A549 (cell line): ENCODE data around the gene GRPR. TPM values are rescaled to one million over a fixed set of nuclear protein-coding genes. Genes with fewer than 3 reads are reported as not detected.
A peak's percentile ranks its signal among the peaks of the same experiment; 100 is the strongest.

Experiments
- ATAC-seq, 2 experiments: fragments of 200-7000 bp in 1 of 2; fragments of >200 bp in 1 of 2; cut with Nextera tagmentation in 1 of 2; cut with Tn5 transposase in 1 of 2; 3 replicates each; pipeline versions ENCODE4 v1.8.0 to v1.9.1; 2018 to 2020; ENCODE audit warnings: mild to moderate bottlenecking in 1 of 2, moderate library complexity in 1 of 2
- CTCF ChIA-PET: fragments of 300-600 bp; sonication (Branson Sonifier 250); formaldehyde crosslinking; extraction: SDS; loops from one replicate; lab custom pipeline; 2021; ENCODE audit warnings: antibody characterized with exemption, inconsistent platforms; lab: Yijun Ruan, JAX
- POLR2A ChIA-PET: fragments of 350-600 bp; formaldehyde crosslinking; extraction: SDS; loops from one replicate; lab custom pipeline; 2021; ENCODE audit warnings: antibody characterized with exemption, inconsistent platforms; lab: Yijun Ruan, JAX
- DNase-seq, 2 experiments: peaks; one replicate each; pipeline versions ENCODE4 v3.0.0 to v3.0.0-alpha.2; 2011 to 2016; ENCODE audit warnings: low read depth in 1 of 2, low spot score in 1 of 2
- FAIRE-seq: peaks from 2 replicates; lab custom pipeline; 2011; peaks lifted over from hg19 to GRCh38; lab: Jason Lieb, UNC
- H3K27ac ChIP-seq, 2 experiments: fragments of >200 bp; sonication (Bioruptor Twin); formaldehyde crosslinking; 3 replicates each; pipeline ENCODE4 v1.5.1; 2016 to 2017
- H3K4me1 ChIP-seq: fragments of >200 bp; sonication (Bioruptor Twin); formaldehyde crosslinking; 3 replicates; pipeline ENCODE4 v1.6.1; 2016
- H3K4me2 ChIP-seq: fragments of >200 bp; sonication (Bioruptor Twin); formaldehyde crosslinking; 3 replicates; pipeline ENCODE4 v1.6.1; 2016
- H3K4me3 ChIP-seq: fragments of >200 bp; sonication (Bioruptor Twin); formaldehyde crosslinking; 3 replicates; pipeline ENCODE4 v1.5.1; 2016
- H3K9me3 ChIP-seq: fragments of >200 bp; sonication (Bioruptor Twin); formaldehyde crosslinking; 3 replicates; pipeline ENCODE4 v1.6.1; 2016
- CBX2 ChIP-seq: fragments of 200-600 bp; sonication (generic); IDR thresholded peaks from 2 replicates; pipeline ENCODE4 v1.6.1; 2016; ENCODE audit warnings: low read depth, mild to moderate bottlenecking, borderline replicate concordance
- CBX8 ChIP-seq: fragments of 200-600 bp; sonication (generic); IDR thresholded peaks from 2 replicates; pipeline ENCODE4 v1.6.1; 2016
- CEBPB ChIP-seq, 2 experiments: fragments of >200 bp in 1 of 2; sonication (Bioruptor Twin) in 1 of 2; formaldehyde crosslinking in 1 of 2; IDR thresholded peaks; 2 replicates each; pipeline ENCODE4 v1.6.1; 2012 to 2016
- E2F6 ChIP-seq: IDR thresholded peaks from 2 replicates; pipeline ENCODE4 v1.6.1; 2012; ENCODE audit warnings: low read depth, borderline replicate concordance
- EHMT2 ChIP-seq: fragments of 200-600 bp; sonication (generic); IDR thresholded peaks from 2 replicates; pipeline ENCODE4 v1.6.1; 2016; ENCODE audit warnings: antibody characterized with exemption, low read depth, mild to moderate bottlenecking, moderate library complexity
- EP300 ChIP-seq, 2 experiments: fragments of >200 bp; sonication (Bioruptor Twin); formaldehyde crosslinking; IDR thresholded peaks; 2 replicates in 1 of 2; 3 replicates in 1 of 2; pipeline ENCODE4 v1.6.1; 2016 to 2017
- FOSL2 ChIP-seq, 2 experiments: fragments of 450-650 bp in 1 of 2; fragments of >200 bp in 1 of 2; sonication (Bioruptor Twin) in 1 of 2; formaldehyde crosslinking; IDR thresholded peaks; 2 replicates each; pipeline versions ENCODE4 v1.5.0 to v1.6.1; 2016 to 2020; ENCODE audit warnings: mild to moderate bottlenecking in 1 of 2, moderate library complexity in 1 of 2
- FOXS1 ChIP-seq: fragments of 250-450 bp; sonication (Bioruptor Pico); IDR thresholded peaks from 2 replicates; pipeline ENCODE4 v1.5.0; 2020; ENCODE audit warnings: mild to moderate bottlenecking, moderate library complexity
- HMGXB4 ChIP-seq: fragments of 250-450 bp; sonication (Bioruptor Pico); IDR thresholded peaks from 2 replicates; pipeline ENCODE4 v1.5.0; 2021; ENCODE audit warnings: mild to moderate bottlenecking, moderate library complexity, borderline replicate concordance
- HOXB5 ChIP-seq: fragments of 250-450 bp; sonication (Bioruptor Pico); IDR thresholded peaks from 2 replicates; pipeline ENCODE4 v1.5.0; 2020; ENCODE audit warnings: mild to moderate bottlenecking, moderate library complexity
- JUNB ChIP-seq: fragments of >200 bp; sonication (Bioruptor Twin); formaldehyde crosslinking; IDR thresholded peaks from 2 replicates; pipeline ENCODE4 v1.6.1; 2016
- MYC ChIP-seq: IDR thresholded peaks from 2 replicates; pipeline ENCODE4 v1.6.1; 2012; ENCODE audit warnings: mild to moderate bottlenecking, inconsistent platforms, low read length, improper control_type of control experiment, borderline replicate concordance
- NPAS2 ChIP-seq: fragments of 250-450 bp; sonication (Bioruptor Pico); IDR thresholded peaks from 2 replicates; pipeline ENCODE4 v1.8.0; 2022; ENCODE audit warnings: mild to moderate bottlenecking, moderate library complexity, borderline replicate concordance
- NR3C1 ChIP-seq: fragments of >200 bp; sonication (Bioruptor Twin); formaldehyde crosslinking; IDR thresholded peaks from 3 replicates; pipeline ENCODE4 v1.6.1; 2017
- PBX3 ChIP-seq: IDR thresholded peaks from 2 replicates; pipeline ENCODE4 v1.6.1; 2012
- PHF8 ChIP-seq: fragments of 200-600 bp; sonication (generic); IDR thresholded peaks from 2 replicates; pipeline ENCODE4 v1.6.1; 2016; ENCODE audit warnings: low read depth, mild to moderate bottlenecking, antibody characterized with exemption, moderate library complexity, borderline replicate concordance
- POLR2AphosphoS2 ChIP-seq: conservative IDR thresholded peaks from 2 replicates; pipeline ENCODE4 v1.6.1; 2012; ENCODE audit warnings: low read length, improper control_type of control experiment, inconsistent platforms
- RAD21 ChIP-seq, 2 experiments: fragments of >200 bp in 1 of 2; sonication (Bioruptor Twin) in 1 of 2; formaldehyde crosslinking in 1 of 2; IDR thresholded peaks in 1 of 2; conservative IDR thresholded peaks in 1 of 2; 2 replicates in 1 of 2; 3 replicates in 1 of 2; pipeline ENCODE4 v1.6.1; 2012 to 2018; ENCODE audit warnings: inconsistent platforms in 1 of 2
- RARB ChIP-seq: fragments of 250-450 bp; sonication (Bioruptor Pico); IDR thresholded peaks from 2 replicates; pipeline ENCODE4 v1.8.0; 2021; ENCODE audit warnings: mild to moderate bottlenecking, moderate library complexity
- REST ChIP-seq: fragments of 200-600 bp; sonication (generic); IDR thresholded peaks from 2 replicates; pipeline ENCODE4 v1.6.1; 2016; ENCODE audit warnings: antibody characterized with exemption, mild to moderate bottlenecking, moderate library complexity
- RNF2 ChIP-seq: fragments of 200-600 bp; sonication (generic); IDR thresholded peaks from 2 replicates; pipeline ENCODE4 v1.6.1; 2016; ENCODE audit warnings: low read depth, mild to moderate bottlenecking, antibody characterized with exemption, moderate library complexity, borderline replicate concordance
- SMC3 ChIP-seq: fragments of >200 bp; sonication (Bioruptor Twin); formaldehyde crosslinking; IDR thresholded peaks from 3 replicates; pipeline ENCODE4 v1.6.1; 2018; ENCODE audit warnings: inconsistent platforms
- USF2 ChIP-seq: fragments of 450-650 bp; IDR thresholded peaks from 2 replicates; pipeline ENCODE4 v1.6.1; 2014; ENCODE audit warnings: antibody characterized with exemption
- ZFP36 ChIP-seq: fragments of 450-650 bp; IDR thresholded peaks from 2 replicates; pipeline ENCODE4 v1.6.1; 2014; ENCODE audit warnings: borderline replicate concordance; ENCODE audit not compliant: partially characterized antibody
- polyA plus RNA-seq, 4 experiments: library from polyadenylated mRNA; depleted of rRNA in 3 of 4; stranded (reverse); fragments of >200 nt; fragmentation: RNase III in 1 of 4; extraction: RNeasy Plus Mini Kit Qiagen cat#74134 plus additional on column Dnase treatment in 1 of 4; gene quantifications; 2 replicates in 3 of 4; 3 replicates in 1 of 4; pipeline ENCODE4 v1.2.3, GENCODE V29; 2011 to 2017

The GRPR gene
- polyA plus RNA-seq, 2 of the 4 experiments (the other 2 are of a cell fraction), result 0.04 to 0.06 TPM

GRCh38 chrX:16141422-16142245 is 18.3 kb downstream of the GRPR start (continued):
- TF ChIP-seq REST, result no peak
- no peak for TF ChIP-seq E2F6
- TF ChIP-seq HMGXB4 (CRISPR knock-in tag), result no peak
- TF ChIP-seq NPAS2 (CRISPR knock-in tag), result no peak
- no peak for TF ChIP-seq RARB (CRISPR knock-in tag)
- TF ChIP-seq, all 56 proteins: peak for 0

- Histone ChIP-seq H3K4me3 (no peak overlapping the region), H3K4me1 (no peaks in the 10 kb centered on the region), H3K4me2 (no peak overlapping the region), H3K9me3 (no peaks in the 10 kb centered on the region), H3K27ac (no peak overlapping the region)
- CTCF ChIA-PET, result interaction anchor here (1.0 kb wide), 1 partner anchor 19 kb away, joined by 4 read pairs; the partner anchor contains the start of gene GRPR
- FAIRE-seq, result peak; percentile 18
- POLR2A ChIA-PET, result no interaction called here
- DNase-seq, result no peak
- no peak for TF ChIP-seq NPAS2 (CRISPR knock-in tag)
- TF ChIP-seq PBX3, result no peak
- no peak for TF ChIP-seq EP300 (IDR thresholded peaks at IDR 0.05)
- no peak for TF ChIP-seq MYC
- no peak for TF ChIP-seq CBX2
- TF ChIP-seq FOXS1, result no peak
- no peak for TF ChIP-seq ZFP36
- ATAC-seq, result no peak
These were observed 18.8 kb downstream of the GRPR start for GRCh38 chrX:16142246-16142558.

- Histone ChIP-seq H3K4me1 (no peaks in the 10 kb centered on the region), H3K27ac (no peak overlapping the region), H3K4me3 (no peak overlapping the region), H3K9me3 (no peaks in the 10 kb centered on the region), H3K4me2 (no peak overlapping the region)
- FAIRE-seq (peak; percentile 54), DNase-seq (no peak), ATAC-seq (no peak)
- ChIA-PET CTCF (no interaction called here), POLR2A (no interaction called here)
- no peak for TF ChIP-seq HMGXB4 (CRISPR knock-in tag)
- no peak for TF ChIP-seq RAD21 (conservative IDR thresholded peaks at IDR 0.05 in 1 of 2, IDR thresholded peaks at IDR 0.05 in 1 of 2)
- TF ChIP-seq CEBPB (IDR thresholded peaks at IDR 0.05), result no peak
- no peak for TF ChIP-seq NR3C1
- no peak for TF ChIP-seq JUNB
- no peak for TF ChIP-seq EP300 (IDR thresholded peaks at IDR 0.05)
- TF ChIP-seq CBX8, result no peak
- no peak for TF ChIP-seq POLR2AphosphoS2
- TF ChIP-seq FOSL2 (IDR thresholded peaks at IDR 0.05), result no peak
- no peak for TF ChIP-seq FOSL2 (CRISPR knock-in tag; IDR thresholded peaks at IDR 0.05)
- TF ChIP-seq EHMT2, result no peak
- TF ChIP-seq USF2, result no peak
- no peak for TF ChIP-seq PHF8
- no peak for TF ChIP-seq HOXB5
- TF ChIP-seq RNF2, result no peak
- TF ChIP-seq SMC3, result no peak
These were observed 20.6 kb downstream of the GRPR start for GRCh38 chrX:16143968-16144367.
